KOPT-K1 (cell line): ENCODE results near the gene AP1AR.
"Not testable (repeated sequence)": the region's sequence is repeated elsewhere in the genome, so short reads cannot be mapped to it uniquely, and the experiment has no call there.

Source experiments
- H3K27ac ChIP-seq: fragments of 200-600 bp; sonication (generic); 2 replicates; pipeline ENCODE4 v1.5.1; 2016; ENCODE audit warnings: antibody characterized with exemption, mild to moderate bottlenecking, low read depth, low read length; ENCODE audit not compliant: poor library complexity, severe bottlenecking
- H3K36me3 ChIP-seq: fragments of 200-600 bp; sonication (generic); 2 replicates; pipeline ENCODE4 v1.5.1; 2017; ENCODE audit warnings: antibody characterized with exemption, mild to moderate bottlenecking, low read length, moderate library complexity; ENCODE audit not compliant: insufficient read depth
- H3K9me3 ChIP-seq: fragments of 200-600 bp; sonication (generic); 2 replicates; pipeline ENCODE4 v1.5.1; 2017; ENCODE audit warnings: antibody characterized with exemption, low read length, mild to moderate bottlenecking; ENCODE audit not compliant: insufficient read depth, poor library complexity, severe bottlenecking

AP1AR gene

GRCh38 chr4:112302320-112303274 lies 71.0 kb downstream of the AP1AR start:
- Histone ChIP-seq H3K9me3 (no peaks in the 10 kb centered on the region), H3K27ac (peak overlapping the region; percentile 30)

GRCh38 chr4:112305477-112305876 lies 73.9 kb downstream of the AP1AR start:
- H3K27ac ChIP-seq, H3K36me3 ChIP-seq, H3K9me3 ChIP-seq: not testable (repeated sequence)

More at GRCh38 chr4:112302320-112303274, 71.0 kb downstream of the AP1AR start:
- H3K36me3 ChIP-seq: no peaks in the 10 kb centered on the region

DNA sequence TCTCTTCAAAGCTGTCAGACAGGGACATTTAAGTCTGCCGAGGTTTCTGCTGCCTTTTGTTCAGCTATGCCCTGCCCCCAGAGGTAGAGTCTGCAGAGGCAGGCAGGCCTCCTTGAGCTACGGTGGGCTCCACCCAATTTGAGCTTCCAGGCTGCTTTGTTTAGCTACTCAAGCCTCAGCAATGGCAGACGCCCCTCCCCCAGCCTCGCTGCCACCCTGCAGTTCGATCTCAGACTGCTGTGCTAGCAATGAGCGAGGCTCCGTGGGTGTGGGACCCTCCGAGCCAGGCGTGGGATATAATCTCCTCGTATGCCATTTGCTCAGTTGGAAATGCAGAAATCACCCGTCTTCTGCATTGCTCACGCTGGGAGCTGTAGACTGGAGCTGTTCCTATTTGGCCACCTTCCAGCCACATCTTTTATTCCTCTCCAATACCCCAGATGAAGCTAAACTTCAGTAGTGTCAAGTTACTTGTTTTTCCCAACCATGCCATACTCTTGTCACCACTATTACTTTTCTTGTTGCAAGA lies 77.7 kb downstream of the AP1AR start:
- not testable (repeated sequence) for H3K9me3 ChIP-seq, H3K27ac ChIP-seq, H3K36me3 ChIP-seq

DNA sequence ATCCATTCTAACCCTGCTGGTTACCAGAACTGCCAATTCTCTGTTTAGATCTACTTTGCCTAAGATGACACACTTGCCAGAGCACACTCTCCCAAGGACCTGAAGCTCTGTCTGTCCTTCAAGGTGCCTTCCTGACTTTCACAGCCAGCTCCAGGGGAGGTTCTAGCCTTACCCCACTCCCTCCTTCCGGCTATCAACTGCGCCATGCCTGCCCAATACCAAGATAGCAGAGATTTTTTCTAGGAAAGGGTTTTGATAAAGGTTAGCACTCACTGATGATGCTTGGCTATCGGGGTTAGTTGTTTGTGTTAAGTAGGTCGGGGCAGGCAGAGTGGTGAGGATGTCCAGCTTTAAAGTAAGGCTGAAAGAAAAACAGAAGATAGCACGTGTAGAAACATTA lies 79.9 kb downstream of the AP1AR start:
- Histone ChIP-seq H3K9me3 (no peaks in the 10 kb centered on the region), H3K36me3 (no peaks in the 10 kb centered on the region), H3K27ac (no peak overlapping the region)

DNA sequence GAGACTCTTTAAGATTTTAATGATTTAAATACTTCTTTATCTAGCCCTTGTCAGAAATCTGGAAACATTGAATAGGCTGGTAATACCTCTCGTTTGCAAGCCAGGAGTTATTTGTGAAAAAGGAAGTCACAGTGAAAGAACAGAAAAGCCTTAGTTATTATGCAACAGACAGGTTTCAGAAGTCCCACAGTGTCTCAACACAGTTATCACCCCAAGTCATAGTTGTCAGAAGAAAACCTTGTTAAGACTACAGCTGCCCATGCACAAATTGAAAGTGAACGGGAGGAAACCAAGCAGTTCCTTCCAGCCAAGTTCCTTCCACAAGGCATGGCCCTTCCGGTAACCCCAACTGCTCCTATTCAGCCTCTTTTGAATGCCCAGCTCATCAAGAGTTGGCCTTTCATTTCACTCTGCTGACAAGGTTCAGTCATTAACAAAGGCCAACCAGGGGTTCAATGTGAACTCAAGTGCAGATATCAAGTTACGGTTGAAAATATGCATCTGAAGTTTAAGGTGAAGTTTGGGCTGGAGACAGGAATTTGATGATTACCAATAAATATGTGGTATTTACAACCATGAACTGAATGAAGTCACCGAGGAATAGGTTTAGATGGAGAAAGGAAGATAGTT lies 81.1 kb downstream of the AP1AR start:
- Histone ChIP-seq H3K36me3 (no peaks in the 10 kb centered on the region), H3K9me3 (no peaks in the 10 kb centered on the region), H3K27ac (no peak overlapping the region)

DNA sequence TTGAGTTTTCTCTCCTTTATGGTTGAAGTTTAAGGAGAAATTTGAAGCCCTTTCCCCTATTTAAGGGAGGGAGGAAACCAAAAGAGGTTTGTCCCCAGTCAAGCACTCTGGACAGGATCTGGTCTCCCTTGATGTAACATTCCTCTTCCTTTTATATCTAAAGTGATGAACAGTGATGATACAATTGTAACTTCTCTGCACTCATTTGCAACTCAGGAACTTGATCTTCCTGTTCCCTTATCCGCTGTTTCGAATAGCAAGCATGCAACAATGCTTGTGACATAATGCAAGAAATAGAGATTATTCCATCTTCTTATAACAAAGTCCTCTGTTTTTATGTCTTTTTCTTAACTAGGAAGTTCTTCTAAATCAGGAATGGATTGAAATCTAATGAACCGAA lies 83.9 kb downstream of the AP1AR start:
- no peaks in the 10 kb centered on the region for H3K9me3 ChIP-seq
- H3K36me3 ChIP-seq: no peaks in the 10 kb centered on the region
- H3K27ac ChIP-seq: no peak overlapping the region

GRCh38 chr4:112316360-112316759 lies 84.8 kb downstream of the AP1AR start:
- Histone ChIP-seq H3K36me3 (no peaks in the 10 kb centered on the region), H3K9me3 (no peaks in the 10 kb centered on the region), H3K27ac (no peak overlapping the region)

DNA sequence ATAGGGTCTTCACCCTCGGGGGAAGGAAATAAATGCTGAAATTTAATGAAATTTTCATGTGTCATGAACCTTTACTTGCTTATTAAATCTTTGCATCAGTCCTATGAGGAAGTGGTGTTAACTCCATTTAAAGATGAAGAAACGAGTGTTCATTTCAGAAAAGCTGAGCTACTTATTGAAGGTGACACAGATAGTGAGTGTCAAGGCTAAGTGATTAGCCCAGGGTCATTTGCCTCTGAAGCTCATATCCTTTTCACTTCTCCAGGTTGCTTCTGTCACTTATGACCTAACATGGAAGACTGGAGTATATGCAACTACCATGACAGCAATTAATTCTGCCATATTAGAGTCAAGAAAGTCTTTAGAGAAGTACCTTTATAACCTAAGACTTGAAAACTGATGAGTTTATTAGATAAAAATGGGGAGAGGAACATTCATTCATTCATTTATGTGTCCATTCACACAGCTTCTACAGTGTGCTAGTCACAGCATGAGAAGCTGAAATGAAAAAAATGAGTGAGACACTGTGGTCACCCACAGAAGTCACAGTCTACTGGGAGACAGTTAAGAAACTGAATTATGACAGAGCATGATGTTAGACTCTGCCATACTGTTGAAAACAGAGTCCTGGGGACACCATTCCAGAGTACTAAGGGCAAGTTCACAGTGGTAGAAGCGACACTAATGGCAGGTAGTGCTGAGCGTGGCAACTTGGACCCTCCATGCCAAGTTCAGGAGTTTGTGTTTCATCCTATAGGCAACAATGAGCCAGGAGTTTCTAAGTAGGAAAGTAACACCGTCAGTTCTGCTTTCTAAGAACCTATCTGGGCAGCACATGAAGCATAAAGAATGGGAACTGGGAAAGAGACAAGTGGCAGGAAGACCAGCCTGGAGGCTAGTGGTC lies 86.9 kb downstream of the AP1AR start:
- H3K27ac ChIP-seq: no peak overlapping the region

More for the DNA sequence above, 86.9 kb downstream of the AP1AR start:
- no peaks in the 10 kb centered on the region for H3K36me3 ChIP-seq
- no peaks in the 10 kb centered on the region for H3K9me3 ChIP-seq
